Measurements from ENCODE around the gene RAB10. TPM values are rescaled to one million over a fixed set of nuclear protein-coding genes. Genes with fewer than 3 reads are reported as not detected.

Gene RAB10
- total RNA-seq, 1 experiment from 2014 or later, result 167 TPM

DNA sequence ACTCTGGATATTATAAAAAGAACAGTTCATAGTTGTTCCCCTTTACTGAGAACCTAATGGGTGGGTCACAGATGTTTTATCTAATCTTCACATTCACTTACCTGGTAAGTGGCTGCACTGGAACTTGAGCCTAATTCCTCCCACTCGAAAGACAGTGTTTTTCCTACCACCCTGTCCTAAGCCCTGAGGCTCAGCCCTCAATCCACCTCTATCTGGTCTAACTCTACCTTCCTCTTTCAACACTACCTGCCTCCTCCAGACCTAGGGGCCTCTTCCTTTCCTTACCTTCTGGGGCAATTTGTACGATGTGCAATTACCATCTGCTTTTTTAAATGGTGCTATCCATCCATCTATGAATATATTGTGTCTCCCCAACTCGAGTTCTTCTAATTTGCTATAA, 41.9 kb upstream of the RAB10 start (continued):
- TF ChIP-seq ZFX (IDR thresholded peaks at IDR 0.05) (no peak), RAD21 (IDR thresholded peaks at IDR 0.05; ENCODE audit: low read depth) (no peak)
- TF ChIP-seq, protein P1, sequence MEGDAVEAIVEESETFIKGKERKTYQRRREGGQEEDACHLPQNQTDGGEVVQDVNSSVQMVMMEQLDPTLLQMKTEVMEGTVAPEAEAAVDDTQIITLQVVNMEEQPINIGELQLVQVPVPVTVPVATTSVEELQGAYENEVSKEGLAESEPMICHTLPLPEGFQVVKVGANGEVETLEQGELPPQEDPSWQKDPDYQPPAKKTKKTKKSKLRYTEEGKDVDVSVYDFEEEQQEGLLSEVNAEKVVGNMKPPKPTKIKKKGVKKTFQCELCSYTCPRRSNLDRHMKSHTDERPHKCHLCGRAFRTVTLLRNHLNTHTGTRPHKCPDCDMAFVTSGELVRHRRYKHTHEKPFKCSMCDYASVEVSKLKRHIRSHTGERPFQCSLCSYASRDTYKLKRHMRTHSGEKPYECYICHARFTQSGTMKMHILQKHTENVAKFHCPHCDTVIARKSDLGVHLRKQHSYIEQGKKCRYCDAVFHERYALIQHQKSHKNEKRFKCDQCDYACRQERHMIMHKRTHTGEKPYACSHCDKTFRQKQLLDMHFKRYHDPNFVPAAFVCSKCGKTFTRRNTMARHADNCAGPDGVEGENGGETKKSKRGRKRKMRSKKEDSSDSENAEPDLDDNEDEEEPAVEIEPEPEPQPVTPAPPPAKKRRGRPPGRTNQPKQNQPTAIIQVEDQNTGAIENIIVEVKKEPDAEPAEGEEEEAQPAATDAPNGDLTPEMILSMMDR (IDR thresholded peaks at IDR 0.05 in 2 of 3, conservative IDR thresholded peaks at IDR 0.05 in 1 of 3; ENCODE audit: borderline replicate concordance in 1 of 3, insufficient read depth in 1 of 3, low read depth in 2 of 3, low read length in 2 of 3), result no peak
- TF ChIP-seq, protein P2, sequence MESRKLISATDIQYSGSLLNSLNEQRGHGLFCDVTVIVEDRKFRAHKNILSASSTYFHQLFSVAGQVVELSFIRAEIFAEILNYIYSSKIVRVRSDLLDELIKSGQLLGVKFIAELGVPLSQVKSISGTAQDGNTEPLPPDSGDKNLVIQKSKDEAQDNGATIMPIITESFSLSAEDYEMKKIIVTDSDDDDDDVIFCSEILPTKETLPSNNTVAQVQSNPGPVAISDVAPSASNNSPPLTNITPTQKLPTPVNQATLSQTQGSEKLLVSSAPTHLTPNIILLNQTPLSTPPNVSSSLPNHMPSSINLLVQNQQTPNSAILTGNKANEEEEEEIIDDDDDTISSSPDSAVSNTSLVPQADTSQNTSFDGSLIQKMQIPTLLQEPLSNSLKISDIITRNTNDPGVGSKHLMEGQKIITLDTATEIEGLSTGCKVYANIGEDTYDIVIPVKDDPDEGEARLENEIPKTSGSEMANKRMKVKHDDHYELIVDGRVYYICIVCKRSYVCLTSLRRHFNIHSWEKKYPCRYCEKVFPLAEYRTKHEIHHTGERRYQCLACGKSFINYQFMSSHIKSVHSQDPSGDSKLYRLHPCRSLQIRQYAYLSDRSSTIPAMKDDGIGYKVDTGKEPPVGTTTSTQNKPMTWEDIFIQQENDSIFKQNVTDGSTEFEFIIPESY (IDR thresholded peaks at IDR 0.05; ENCODE audit: extremely low read depth, insufficient replicate concordance, low read length), result no peak

DNA sequence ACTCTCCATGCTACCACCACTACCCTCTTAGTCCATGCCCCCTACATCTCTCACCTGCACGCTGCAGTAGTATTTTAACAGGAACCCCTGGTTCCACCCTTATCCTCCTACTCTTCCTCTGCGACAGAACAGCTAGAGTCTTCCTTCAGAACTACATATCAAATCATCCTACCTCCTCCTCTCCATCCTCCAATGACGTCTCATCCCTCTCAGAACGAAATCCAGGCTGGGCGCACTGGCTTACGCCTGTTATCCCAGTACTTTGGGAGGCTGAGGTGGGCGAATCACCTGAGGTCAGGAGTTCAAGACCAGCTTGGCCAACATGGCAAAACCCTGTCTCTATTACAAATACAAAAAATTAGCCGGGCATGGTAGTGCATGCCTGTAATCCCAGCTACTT, 41.3 kb upstream of the RAB10 start:
- Histone ChIP-seq H3K4me3 (replicated peaks in 1 of 2; ENCODE audit: low read depth in 1 of 2, low read length in 2 of 2) (no peak overlapping the region), H3K4me1 (ENCODE audit: control insufficient read depth in 1 of 2, insufficient read depth in 2 of 2, low read length in 2 of 2) (peaks cover 5 to 15% of the 10 kb centered on the region in 2 experiments; a peak in 3 of 4 replicates), H3K9ac (ENCODE audit: low read length) (no peak overlapping the region), H3K4me2 (ENCODE audit: low read length) (no peak overlapping the region), H3K9me2 (ENCODE audit: insufficient read depth) (no peaks in the 10 kb centered on the region), H3K79me2 (ENCODE audit: insufficient read depth, low read length) (no peaks in the 10 kb centered on the region), H4K20me1 (ENCODE audit: insufficient read depth) (no peaks in the 10 kb centered on the region), H3K36me3 (ENCODE audit: control insufficient read depth in 1 of 2, insufficient read depth in 2 of 2, low read length in 2 of 2) (no peaks in the 10 kb centered on the region), H3K27me3 (ENCODE audit: insufficient read depth, low read length) (no peaks in the 10 kb centered on the region), H3K27ac (ENCODE audit: low read depth, low read length) (no peak overlapping the region), H3K9me3 (ENCODE audit: control insufficient read depth in 1 of 2, insufficient read depth in 1 of 2, low read depth in 1 of 2, low read length in 2 of 2) (no peaks in the 10 kb centered on the region), H2AFZ (ENCODE audit: low read depth, low read length, poor library complexity, severe bottlenecking) (no peak overlapping the region)
- RAD21 ChIA-PET (ENCODE audit: low non-redundant PET in 1 of 2, low total read pairs in 2 of 2, uncharacterized antibody in 2 of 2, unreplicated experiment in 2 of 2), result no interaction called here
- TF ChIP-seq TCF7L2 (IDR thresholded peaks at IDR 0.05; ENCODE audit: borderline replicate concordance, extremely low read depth, insufficient read depth, insufficient read length) (no peak), ZFX (IDR thresholded peaks at IDR 0.05) (no peak), POLR2AphosphoS5 (IDR thresholded peaks at IDR 0.05; ENCODE audit: low read depth, low read length) (no peak), ZNF274 (IDR thresholded peaks at IDR 0.05; ENCODE audit: low read depth, low read length) (no peak), SP1 (IDR thresholded peaks at IDR 0.05; ENCODE audit: low read depth) (no peak)
- TF ChIP-seq, protein P3, sequence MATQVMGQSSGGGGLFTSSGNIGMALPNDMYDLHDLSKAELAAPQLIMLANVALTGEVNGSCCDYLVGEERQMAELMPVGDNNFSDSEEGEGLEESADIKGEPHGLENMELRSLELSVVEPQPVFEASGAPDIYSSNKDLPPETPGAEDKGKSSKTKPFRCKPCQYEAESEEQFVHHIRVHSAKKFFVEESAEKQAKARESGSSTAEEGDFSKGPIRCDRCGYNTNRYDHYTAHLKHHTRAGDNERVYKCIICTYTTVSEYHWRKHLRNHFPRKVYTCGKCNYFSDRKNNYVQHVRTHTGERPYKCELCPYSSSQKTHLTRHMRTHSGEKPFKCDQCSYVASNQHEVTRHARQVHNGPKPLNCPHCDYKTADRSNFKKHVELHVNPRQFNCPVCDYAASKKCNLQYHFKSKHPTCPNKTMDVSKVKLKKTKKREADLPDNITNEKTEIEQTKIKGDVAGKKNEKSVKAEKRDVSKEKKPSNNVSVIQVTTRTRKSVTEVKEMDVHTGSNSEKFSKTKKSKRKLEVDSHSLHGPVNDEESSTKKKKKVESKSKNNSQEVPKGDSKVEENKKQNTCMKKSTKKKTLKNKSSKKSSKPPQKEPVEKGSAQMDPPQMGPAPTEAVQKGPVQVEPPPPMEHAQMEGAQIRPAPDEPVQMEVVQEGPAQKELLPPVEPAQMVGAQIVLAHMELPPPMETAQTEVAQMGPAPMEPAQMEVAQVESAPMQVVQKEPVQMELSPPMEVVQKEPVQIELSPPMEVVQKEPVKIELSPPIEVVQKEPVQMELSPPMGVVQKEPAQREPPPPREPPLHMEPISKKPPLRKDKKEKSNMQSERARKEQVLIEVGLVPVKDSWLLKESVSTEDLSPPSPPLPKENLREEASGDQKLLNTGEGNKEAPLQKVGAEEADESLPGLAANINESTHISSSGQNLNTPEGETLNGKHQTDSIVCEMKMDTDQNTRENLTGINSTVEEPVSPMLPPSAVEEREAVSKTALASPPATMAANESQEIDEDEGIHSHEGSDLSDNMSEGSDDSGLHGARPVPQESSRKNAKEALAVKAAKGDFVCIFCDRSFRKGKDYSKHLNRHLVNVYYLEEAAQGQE (IDR thresholded peaks at IDR 0.05; ENCODE audit: low read depth), result no peak
- POLR2A ChIA-PET, result no interaction called here
- no TSS peak for BruUV-seq (replicated peaks)
- CTCF ChIA-PET, result interaction anchor here (0.8 to 1.1 kb wide), 2 partner anchors 41 to 153 kb away, joined by 3 read pairs; no protein-coding TSS in a partner anchor
- ATAC-seq, result no peak
- intact Hi-C loops (cut with micrococcal nuclease), result loop anchor here (5.0 kb wide), 1 partner anchor 75 kb away; no protein-coding TSS in a partner anchor
- DNase-seq (ENCODE audit: low read depth, low spot score), result no peak

Measured in HCT116 (cell line).